A172 (cell line): Measurements from ENCODE around the gene POMP. TPM values are rescaled to one million over a fixed set of nuclear protein-coding genes. Genes with fewer than 3 reads are reported as not detected.

Experiments used
- DNase-seq: peaks from one replicate; pipeline ENCODE4 v3.0.0-alpha.2; 2015; ENCODE audit warnings: low spot score
- total RNA-seq: library from RNA; depleted of rRNA; stranded (reverse); fragments of >200 nt; shearing (Covaris generic); gene quantifications from 2 replicates; pipeline ENCODE4 v1.2.3, GENCODE V29; 2014

Gene POMP
- total RNA-seq, 1 experiment from 2014 or later, result 135 TPM

GRCh38 chr13:28693605-28694491, 34.9 kb downstream of the POMP start:
- DNase-seq, result peak; percentile 72

GRCh38 chr13:28697441-28697840, 38.5 kb downstream of the POMP start:
- no peak for DNase-seq

GRCh38 chr13:28699246-28699645, 40.3 kb downstream of the POMP start:
- DNase-seq, result no peak

GRCh38 chr13:28704282-28704681, 45.4 kb downstream of the POMP start:
- no peak for DNase-seq

GRCh38 chr13:28704919-28705318, 46.0 kb downstream of the POMP start:
- DNase-seq, result no peak

- no peak for DNase-seq
Measured at GRCh38 chr13:28705461-28706083, 46.6 kb downstream of the POMP start.

GRCh38 chr13:28707629-28708427, 48.9 kb downstream of the POMP start:
- peak; percentile 66 for DNase-seq

- no peak for DNase-seq
Measured at GRCh38 chr13:28710161-28710560, 51.2 kb downstream of the POMP start.

- no peak for DNase-seq
Measured at GRCh38 chr13:28714651-28715050, 55.7 kb downstream of the POMP start.

GRCh38 chr13:28716511-28716910, 57.6 kb downstream of the POMP start:
- DNase-seq, result peak; percentile 97

GRCh38 chr13:28717170-28717569, 58.2 kb downstream of the POMP start:
- DNase-seq, result no peak

- DNase-seq, result peak; percentile 17
Measured at GRCh38 chr13:28718196-28718542, 59.2 kb downstream of the POMP start.

- peak; percentile 95 for DNase-seq
Measured at GRCh38 chr13:28718543-28719226, 59.8 kb downstream of the POMP start, which contains the start of gene SLC46A3. TSS of gene SLC46A3 (minus strand) at chr13:28718970. CDS start at chr13:28717998, 972 bp downstream.

- peak; percentile 87 for DNase-seq
Measured at GRCh38 chr13:28719227-28720055, 60.5 kb downstream of the POMP start.

- no peak for DNase-seq
Measured at GRCh38 chr13:28723806-28724205, 64.9 kb downstream of the POMP start.

- DNase-seq, result no peak
Measured at GRCh38 chr13:28725046-28725610, 66.2 kb downstream of the POMP start.
